Endometrial microvascular endothelial cells (primary cell): Measurements from ENCODE around the gene NYAP1. TPM values are rescaled to one million over a fixed set of nuclear protein-coding genes. Genes with fewer than 3 reads are reported as not detected.
"Not testable (repeated sequence)": the region's sequence is repeated elsewhere in the genome, so short reads cannot be mapped to it uniquely, and the experiment has no call there.

Source experiments
- in situ Hi-C: cut with HindIII; loops from 2 replicates; pipeline ENCODE4 v1.10.0; 2017; ENCODE audit warnings: low sequenced_read_pairs, low pct_unique_long_range_greater_than_20kb; ENCODE audit errors: inconsistent ontology term
- total RNA-seq: library from RNA; depleted of rRNA; stranded (reverse); fragments of >200 nt; gene quantifications from one replicate; pipeline ENCODE4 v1.2.3, GENCODE V29; 2015; ENCODE audit errors: inconsistent ontology term

Gene NYAP1
- 2.0 TPM for total RNA-seq

- in situ Hi-C loops = no loop called here
Measured at GRCh38 chr7:100483722-100484672, at the start of gene NYAP1. Gene NYAP1, plus strand, starts transcription at chr7:100483927. Its CDS starts 1,385 bp downstream, at chr7:100485312.

- in situ Hi-C loops = no loop called here
Measured at GRCh38 chr7:100434297-100435144, 49.2 kb upstream of the NYAP1 start.

- in situ Hi-C loops = no loop called here
Measured at GRCh38 chr7:100435401-100436304, 48.1 kb upstream of the NYAP1 start.

GRCh38 chr7:100437150-100438100, 46.3 kb upstream of the NYAP1 start:
- in situ Hi-C loops = no loop called here

GRCh38 chr7:100438172-100438571, 45.6 kb upstream of the NYAP1 start:
- in situ Hi-C loops = no loop called here

- in situ Hi-C loops = not testable (repeated sequence)
Measured at GRCh38 chr7:100438731-100439130, 45.0 kb upstream of the NYAP1 start.

- in situ Hi-C loops = not testable (repeated sequence)
Measured at GRCh38 chr7:100439244-100439643, 44.5 kb upstream of the NYAP1 start.

GRCh38 chr7:100441641-100442535, 41.8 kb upstream of the NYAP1 start:
- in situ Hi-C loops = no loop called here

- in situ Hi-C loops = no loop called here
Measured at GRCh38 chr7:100443096-100443840, 40.5 kb upstream of the NYAP1 start.

GRCh38 chr7:100444311-100445278, 39.1 kb upstream of the NYAP1 start:
- in situ Hi-C loops = no loop called here

GRCh38 chr7:100446040-100446439, 37.7 kb upstream of the NYAP1 start:
- in situ Hi-C loops = no loop called here

- in situ Hi-C loops = not testable (repeated sequence)
Measured at GRCh38 chr7:100447363-100447762, 36.4 kb upstream of the NYAP1 start.

GRCh38 chr7:100449190-100449795, 34.4 kb upstream of the NYAP1 start:
- in situ Hi-C loops = no loop called here

- in situ Hi-C loops = no loop called here
Measured at GRCh38 chr7:100452513-100452912, 31.2 kb upstream of the NYAP1 start.

GRCh38 chr7:100453854-100454253, 29.9 kb upstream of the NYAP1 start:
- in situ Hi-C loops = not testable (repeated sequence)
